ENCODE results near the gene RSPH1. TPM values are rescaled to one million over a fixed set of nuclear protein-coding genes. Genes with fewer than 3 reads are reported as not detected.

The RSPH1 gene
- polyA plus RNA-seq, 2 of the 4 experiments (the other 2 are of a cell fraction): 0.71 to 0.85 TPM

GRCh38 chr21:42472521-42472920 is 23.5 kb downstream of the RSPH1 start:
- CTCF ChIA-PET: no interaction called here

GRCh38 chr21:42471716-42472330 is 24.2 kb downstream of the RSPH1 start:
- H3K9me3 ChIP-seq: no peaks in the 10 kb centered on the region
- DNase-seq (ENCODE audit: low read depth in 1 of 2, low spot score in 1 of 2): no peak
- H3K4me2 ChIP-seq: no peak overlapping the region
- FAIRE-seq: no peak
- POLR2A ChIA-PET: no interaction called here
- no peak for TF ChIP-seq ATOH8 (CRISPR knock-in tag; IDR thresholded peaks at IDR 0.05; ENCODE audit: low read depth)
- TF ChIP-seq HOXA7 (CRISPR knock-in tag; IDR thresholded peaks at IDR 0.05): no peak
- WGBS (ENCODE audit: missing lambda C conversion rate): 79% methylated on average over 13 of the region's 13 CpGs
- ATAC-seq: no peak
- no peak overlapping the region for H3K27ac ChIP-seq
- H3K4me3 ChIP-seq: no peak overlapping the region
- CTCF ChIA-PET: no interaction called here
- H3K4me1 ChIP-seq: peaks cover 14% of the 10 kb centered on the region

More at GRCh38 chr21:42472521-42472920, 23.5 kb downstream of the RSPH1 start:
- FAIRE-seq (no peak), DNase-seq (ENCODE audit: low read depth in 1 of 2, low spot score in 1 of 2) (no peak), ATAC-seq (no peak)
- POLR2A ChIA-PET: no interaction called here
- Histone ChIP-seq H3K4me1 (peaks cover 14% of the 10 kb centered on the region), H3K9me3 (no peaks in the 10 kb centered on the region), H3K4me2 (no peak overlapping the region), H3K27ac (no peak overlapping the region), H3K4me3 (no peak overlapping the region)
- 91% methylated on average over 7 of the region's 7 CpGs for WGBS (ENCODE audit: missing lambda C conversion rate)
- TF ChIP-seq HOXA7 (CRISPR knock-in tag; IDR thresholded peaks at IDR 0.05): no peak
- TF ChIP-seq CHD2 (IDR thresholded peaks at IDR 0.05; ENCODE audit: low read length, partially characterized antibody): no peak
- no peak for TF ChIP-seq ZSCAN20 (CRISPR knock-in tag; IDR thresholded peaks at IDR 0.05)
- TF ChIP-seq ZC3H11A (IDR thresholded peaks at IDR 0.05): no peak
- TF ChIP-seq HES2 (IDR thresholded peaks at IDR 0.05): no peak
- no peak for TF ChIP-seq RFX5 (IDR thresholded peaks at IDR 0.05)

- CTCF ChIA-PET: no interaction called here
Observed at GRCh38 chr21:42471206-42471605, 24.8 kb downstream of the RSPH1 start.

More at GRCh38 chr21:42471206-42471605, 24.8 kb downstream of the RSPH1 start:
- POLR2A ChIA-PET: no interaction called here
- TF ChIP-seq E2F6 (IDR thresholded peaks at IDR 0.05; ENCODE audit: borderline replicate concordance, low read depth) (no peak), ZNF302 (CRISPR knock-in tag; IDR thresholded peaks at IDR 0.05) (no peak), JUNB (IDR thresholded peaks at IDR 0.05) (no peak), REST (IDR thresholded peaks at IDR 0.05) (no peak), ZSCAN20 (CRISPR knock-in tag; IDR thresholded peaks at IDR 0.05) (no peak), SMC3 (IDR thresholded peaks at IDR 0.05) (no peak), MAX (IDR thresholded peaks at IDR 0.05) (no peak), KDM1A (IDR thresholded peaks at IDR 0.05; ENCODE audit: low read depth) (no peak), TFCP2L1 (CRISPR knock-in tag; IDR thresholded peaks at IDR 0.05) (no peak), FOSB (CRISPR knock-in tag; IDR thresholded peaks at IDR 0.05) (no peak), CBX2 (IDR thresholded peaks at IDR 0.05; ENCODE audit: borderline replicate concordance, low read depth) (no peak), ATOH8 (CRISPR knock-in tag; IDR thresholded peaks at IDR 0.05; ENCODE audit: low read depth) (no peak), RFX5 (IDR thresholded peaks at IDR 0.05) (no peak), EP300 (IDR thresholded peaks at IDR 0.05) (no peak), KDM5A (IDR thresholded peaks at IDR 0.05) (no peak), CBX8 (IDR thresholded peaks at IDR 0.05) (no peak), ESRRA (IDR thresholded peaks at IDR 0.05; ENCODE audit: borderline replicate concordance, low read length) (no peak), CHD2 (IDR thresholded peaks at IDR 0.05; ENCODE audit: low read length, partially characterized antibody) (no peak), POLR2AphosphoS2 (conservative IDR thresholded peaks at IDR 0.05; ENCODE audit: low read length) (no peak), HMGXB4 (CRISPR knock-in tag; IDR thresholded peaks at IDR 0.05; ENCODE audit: borderline replicate concordance) (no peak)
- H3K9me3 ChIP-seq: no peaks in the 10 kb centered on the region
- H3K4me2 ChIP-seq: no peak overlapping the region
- ATAC-seq: no peak
- no peak for DNase-seq (ENCODE audit: low read depth in 1 of 2, low spot score in 1 of 2)
- peaks cover 14% of the 10 kb centered on the region for H3K4me1 ChIP-seq
- no peak for FAIRE-seq
- H3K27ac ChIP-seq: no peak overlapping the region
- H3K4me3 ChIP-seq: no peak overlapping the region
- 87% methylated on average over 9 of the region's 9 CpGs for WGBS (ENCODE audit: missing lambda C conversion rate)
